Activated CD8-positive, alpha-beta T cell treated with anti-CD3 and anti-CD28 coated beads for 36 hours (primary cell): ENCODE measurements around the gene ZSWIM1. TPM values are rescaled to one million over a fixed set of nuclear protein-coding genes. Genes with fewer than 3 reads are reported as not detected.
A peak's percentile ranks its signal among the peaks of the same experiment; 100 is the strongest.

ENCODE experiments used
- ATAC-seq: fragments of 200-7000 bp; cut with Tn5 transposase; one replicate; pipeline ENCODE4 v1.10.0; 2021; ENCODE audit warnings: mild to moderate bottlenecking, moderate library complexity
- CTCF ChIA-PET: fragments of 350-600 bp; sonication (Branson Sonifier 250); formaldehyde crosslinking; loops from one replicate; lab custom pipeline; 2021; ENCODE audit warnings: antibody characterized with exemption; lab: Charles Lee
- POLR2A ChIA-PET: fragments of 350-600 bp; sonication (Branson Sonifier 250); formaldehyde crosslinking; loops from one replicate; lab custom pipeline; 2021; ENCODE audit warnings: antibody characterized with exemption; lab: Charles Lee
- DNase-seq: peaks from one replicate; pipeline ENCODE4 v3.0.0-alpha.2; 2020
- H3K27ac Mint-ChIP-seq: one replicate; pipeline ENCODE4 v1.8.0; 2021; ENCODE audit warnings: mild to moderate bottlenecking, mixed read lengths
- H3K27me3 Mint-ChIP-seq: one replicate; pipeline ENCODE4 v1.8.0; 2021; ENCODE audit warnings: mixed read lengths
- H3K36me3 Mint-ChIP-seq: one replicate; pipeline ENCODE4 v1.8.0; 2021; ENCODE audit warnings: low read depth, mixed read lengths
- H3K4me1 Mint-ChIP-seq: one replicate; pipeline ENCODE4 v1.8.0; 2021; ENCODE audit warnings: low read depth, mixed read lengths
- H3K4me3 Mint-ChIP-seq: one replicate; pipeline ENCODE4 v1.8.0; 2021; ENCODE audit warnings: mild to moderate bottlenecking, moderate library complexity, mixed read lengths
- H3K9me3 Mint-ChIP-seq: one replicate; pipeline ENCODE4 v1.8.0; 2021; ENCODE audit warnings: mixed read lengths
- CTCF ChIP-seq: fragments of 200-600 bp; IDR thresholded peaks from one replicate; pipeline ENCODE4 v1.8.0; 2022; ENCODE audit warnings: antibody characterized with exemption, mild to moderate bottlenecking
- intact Hi-C: fragments of 100-400 bp; cut with micrococcal nuclease; formaldehyde crosslinking; loops from one replicate; pipeline ENCODE4 v1.10.0; 2022
- total RNA-seq, 2 experiments: library from RNA; stranded (reverse); gene quantifications; one replicate each; pipeline ENCODE4 v1.2.3, GENCODE V29; 2021

ZSWIM1 gene
- total RNA-seq, 2 experiments from 2014 or later, result 8.2 to 9.1 TPM

- Mint-ChIP-seq H3K4me3 (peak overlapping the region; percentile 88), H3K27ac (peak overlapping the region; percentile 61), H3K27me3 (no peaks in the 10 kb centered on the region), H3K36me3 (peaks cover 16% of the 10 kb centered on the region), H3K4me1 (peaks cover 29% of the 10 kb centered on the region), H3K9me3 (no peaks in the 10 kb centered on the region)
- ChIA-PET POLR2A (interaction anchor here (0.8 to 7.8 kb wide), 9 partner anchors 9 to 80 kb away, joined by 3 to 59 read pairs (median 5); partner anchors contain the start of genes PCIF1, UBE2C, ZNF335 and ZSWIM1), CTCF (interaction anchor here (1.0 to 1.6 kb wide), 6 partner anchors 8 to 94 kb away, joined by 3 to 9 read pairs (median 3); no protein-coding TSS in a partner anchor)
- DNase-seq, result peak; percentile 54
- intact Hi-C loops, result no loop called here
- TF ChIP-seq CTCF, result no peak
- peak; percentile 32 for ATAC-seq
Measured at GRCh38 chr20:45892828-45893500, 11.9 kb downstream of the ZSWIM1 start.

GRCh38 chr20:45893831-45894230 is 12.8 kb downstream of the ZSWIM1 start:
- no peak for TF ChIP-seq CTCF
- ATAC-seq, result no peak
- Mint-ChIP-seq H3K27ac (no peak overlapping the region), H3K36me3 (peaks cover 11% of the 10 kb centered on the region), H3K9me3 (no peaks in the 10 kb centered on the region), H3K4me1 (peaks cover 29% of the 10 kb centered on the region), H3K4me3 (no peak overlapping the region), H3K27me3 (no peaks in the 10 kb centered on the region)
- DNase-seq, result no peak
- POLR2A ChIA-PET, result interaction anchor here (0.7 to 7.8 kb wide), 4 partner anchors 9 to 77 kb away, joined by 3 to 59 read pairs (median 18); partner anchors contain the start of genes PCIF1, ZNF335 and ZSWIM1
- intact Hi-C loops, result no loop called here
- CTCF ChIA-PET, result interaction anchor here (1.6 kb wide), 1 partner anchor 76 kb away, joined by 7 read pairs; no protein-coding TSS in a partner anchor

GRCh38 chr20:45894797-45895196 is 13.8 kb downstream of the ZSWIM1 start:
- DNase-seq (no peak), ATAC-seq (no peak)
- CTCF ChIA-PET, result no interaction called here
- TF ChIP-seq CTCF, result no peak
- peaks cover 10% of the 10 kb centered on the region for H3K36me3 Mint-ChIP-seq
- intact Hi-C loops, result no loop called here
- peaks cover 25% of the 10 kb centered on the region for H3K4me1 Mint-ChIP-seq
- H3K4me3 Mint-ChIP-seq, result no peak overlapping the region
- H3K27me3 Mint-ChIP-seq, result no peaks in the 10 kb centered on the region
- no peak overlapping the region for H3K27ac Mint-ChIP-seq
- no peaks in the 10 kb centered on the region for H3K9me3 Mint-ChIP-seq
- POLR2A ChIA-PET, result interaction anchor here (0.7 to 7.8 kb wide), 2 partner anchors 10 to 41 kb away, joined by 3 to 59 read pairs; partner anchors contain the start of gene PCIF1

GRCh38 chr20:45896641-45897161 is 15.7 kb downstream of the ZSWIM1 start:
- Mint-ChIP-seq H3K36me3 (peaks cover 10% of the 10 kb centered on the region), H3K4me3 (no peak overlapping the region), H3K4me1 (peaks cover 20% of the 10 kb centered on the region), H3K27me3 (no peaks in the 10 kb centered on the region), H3K9me3 (no peaks in the 10 kb centered on the region), H3K27ac (no peak overlapping the region)
- ChIA-PET POLR2A (interaction anchor here (0.6 to 1.2 kb wide), 4 partner anchors 8 to 88 kb away, joined by 3 to 4 read pairs (median 4); no protein-coding TSS in a partner anchor), CTCF (no interaction called here)
- ATAC-seq, result no peak
- intact Hi-C loops, result no loop called here
- TF ChIP-seq CTCF, result no peak
- DNase-seq, result no peak

- ATAC-seq, result no peak
- Mint-ChIP-seq H3K9me3 (no peaks in the 10 kb centered on the region), H3K4me3 (no peak overlapping the region), H3K27me3 (no peaks in the 10 kb centered on the region), H3K36me3 (peaks cover 10% of the 10 kb centered on the region), H3K27ac (no peak overlapping the region), H3K4me1 (peaks cover 16% of the 10 kb centered on the region)
- CTCF ChIA-PET, result no interaction called here
- intact Hi-C loops, result no loop called here
- POLR2A ChIA-PET, result interaction anchor here (0.6 to 1.2 kb wide), 4 partner anchors 8 to 88 kb away, joined by 3 to 4 read pairs (median 4); no protein-coding TSS in a partner anchor
- TF ChIP-seq CTCF, result no peak
- DNase-seq, result no peak
Measured at GRCh38 chr20:45897289-45897688, 16.3 kb downstream of the ZSWIM1 start.
